Neutrophil (primary cell): ENCODE results near the gene IGBP1.
"Not testable (repeated sequence)": the region's sequence is repeated elsewhere in the genome, so short reads cannot be mapped to it uniquely, and the experiment has no call there.

Experiments used
- H3K27ac ChIP-seq: fragments of 200-600 bp; sonication (generic); 2 replicates; pipeline ENCODE4 v1.5.1; 2016; ENCODE audit warnings: mild to moderate bottlenecking, moderate library complexity
- H3K27me3 ChIP-seq: fragments of 200-600 bp; sonication (generic); 2 replicates; pipeline ENCODE4 v1.6.0; 2016; ENCODE audit warnings: mild to moderate bottlenecking
- H3K36me3 ChIP-seq: fragments of 200-600 bp; sonication (generic); 2 replicates; pipeline ENCODE4 v1.5.1; 2017
- H3K4me1 ChIP-seq, 2 experiments: fragments of 200-600 bp in 1 of 2; sonication (generic) in 1 of 2; 1 replicate in 1 of 2; 2 replicates in 1 of 2; pipeline versions ENCODE4 v1.5.1 to v1.6.1; 2013 to 2016; ENCODE audit warnings: low read depth in 1 of 2, low read length in 1 of 2, mild to moderate bottlenecking in 1 of 2, moderate library complexity in 1 of 2; ENCODE audit not compliant: control insufficient read depth in 1 of 2, insufficient read depth in 1 of 2
- H3K4me3 ChIP-seq, 2 experiments: fragments of 200-600 bp in 1 of 2; sonication (generic) in 1 of 2; 1 replicate in 1 of 2; 2 replicates in 1 of 2; pipeline ENCODE4 v1.5.1; 2013 to 2016; ENCODE audit warnings: low read depth in 1 of 2, low read length in 1 of 2, mild to moderate bottlenecking in 1 of 2, moderate library complexity in 1 of 2
- H3K9me3 ChIP-seq: fragments of 200-600 bp; sonication (generic); 2 replicates; pipeline ENCODE4 v1.5.1; 2016
- TF ChIP-seq, protein P1 (sequence below): fragments of 200-600 bp; sonication (generic); IDR thresholded peaks from 2 replicates; pipeline ENCODE4 v1.5.1; 2016; ENCODE audit warnings: antibody characterized with exemption

IGBP1 gene

DNA sequence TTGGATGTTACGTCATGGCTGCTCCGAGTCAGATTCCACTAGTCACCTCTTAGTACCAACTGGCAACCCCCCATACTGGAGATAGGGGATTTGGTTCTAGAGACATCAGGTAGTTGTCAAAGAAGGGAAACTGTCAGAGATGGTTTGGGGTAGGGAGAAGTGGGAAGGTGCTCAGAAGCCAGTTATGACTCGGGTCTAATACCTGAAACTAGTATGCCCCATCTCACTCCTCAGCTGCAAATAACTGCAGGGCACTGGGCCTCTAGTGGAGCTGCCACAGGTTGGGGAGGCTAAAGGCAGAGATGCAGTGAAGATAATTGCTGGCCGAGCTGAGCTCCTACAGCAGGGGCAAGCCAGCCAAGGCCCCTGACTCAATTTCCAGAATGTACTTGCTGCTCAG, 41.0 kb upstream of the IGBP1 start:
- H3K36me3 ChIP-seq, result no peaks in the 10 kb centered on the region
- no peak overlapping the region for H3K4me3 ChIP-seq
- no peaks in the 10 kb centered on the region for H3K27me3 ChIP-seq
- no peaks in the 10 kb centered on the region for H3K9me3 ChIP-seq
- H3K27ac ChIP-seq, result no peak overlapping the region
- TF ChIP-seq, protein P1, sequence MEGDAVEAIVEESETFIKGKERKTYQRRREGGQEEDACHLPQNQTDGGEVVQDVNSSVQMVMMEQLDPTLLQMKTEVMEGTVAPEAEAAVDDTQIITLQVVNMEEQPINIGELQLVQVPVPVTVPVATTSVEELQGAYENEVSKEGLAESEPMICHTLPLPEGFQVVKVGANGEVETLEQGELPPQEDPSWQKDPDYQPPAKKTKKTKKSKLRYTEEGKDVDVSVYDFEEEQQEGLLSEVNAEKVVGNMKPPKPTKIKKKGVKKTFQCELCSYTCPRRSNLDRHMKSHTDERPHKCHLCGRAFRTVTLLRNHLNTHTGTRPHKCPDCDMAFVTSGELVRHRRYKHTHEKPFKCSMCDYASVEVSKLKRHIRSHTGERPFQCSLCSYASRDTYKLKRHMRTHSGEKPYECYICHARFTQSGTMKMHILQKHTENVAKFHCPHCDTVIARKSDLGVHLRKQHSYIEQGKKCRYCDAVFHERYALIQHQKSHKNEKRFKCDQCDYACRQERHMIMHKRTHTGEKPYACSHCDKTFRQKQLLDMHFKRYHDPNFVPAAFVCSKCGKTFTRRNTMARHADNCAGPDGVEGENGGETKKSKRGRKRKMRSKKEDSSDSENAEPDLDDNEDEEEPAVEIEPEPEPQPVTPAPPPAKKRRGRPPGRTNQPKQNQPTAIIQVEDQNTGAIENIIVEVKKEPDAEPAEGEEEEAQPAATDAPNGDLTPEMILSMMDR, result no peak
- no peaks in the 10 kb centered on the region for H3K4me1 ChIP-seq

DNA sequence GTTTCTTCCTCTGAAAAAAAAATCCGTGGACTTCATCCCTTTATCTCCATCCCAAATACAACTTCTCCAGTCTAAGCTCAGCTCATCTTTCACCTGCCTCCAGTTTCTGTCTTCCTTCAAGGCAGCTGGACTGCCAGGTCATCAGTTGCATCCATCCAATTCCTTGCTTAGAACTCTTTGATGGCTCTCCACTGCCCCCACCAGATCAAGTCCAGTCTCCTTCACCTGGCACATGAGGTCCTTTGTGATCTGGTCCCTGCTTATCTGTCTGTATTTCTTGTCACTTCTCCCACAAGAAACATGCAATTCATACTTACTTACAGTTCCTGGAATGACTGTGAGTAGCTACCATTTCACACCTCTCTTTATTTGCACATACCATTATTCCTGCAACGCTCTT, 37.2 kb upstream of the IGBP1 start:
- Histone ChIP-seq H3K27me3 (no peaks in the 10 kb centered on the region), H3K4me3 (no peak overlapping the region), H3K27ac (no peak overlapping the region), H3K9me3 (no peaks in the 10 kb centered on the region), H3K36me3 (no peaks in the 10 kb centered on the region), H3K4me1 (no peaks in the 10 kb centered on the region)
- TF ChIP-seq, protein P1, result no peak

DNA sequence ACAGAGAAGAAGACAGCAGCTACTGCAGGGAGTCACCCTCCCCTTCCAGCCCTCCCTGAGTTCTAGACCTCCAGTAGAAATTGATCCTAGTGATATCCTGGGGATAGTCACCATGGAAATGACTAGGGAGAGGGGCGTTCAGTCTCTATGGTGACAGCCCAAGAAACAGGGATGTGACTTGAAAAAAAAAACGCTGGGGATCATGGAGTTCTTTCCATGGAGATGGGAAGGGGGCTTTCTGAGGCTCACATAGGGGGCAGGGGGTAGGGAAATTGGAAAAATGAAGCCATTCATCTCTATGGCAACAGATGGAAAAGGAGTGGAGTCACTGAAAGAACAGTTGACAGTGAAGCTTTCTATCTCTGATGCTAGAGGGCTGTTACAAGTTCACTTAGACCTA, 28.0 kb upstream of the IGBP1 start:
- H3K27ac ChIP-seq, result no peak overlapping the region
- H3K4me3 ChIP-seq, result no peak overlapping the region
- H3K27me3 ChIP-seq, result no peaks in the 10 kb centered on the region
- H3K4me1 ChIP-seq, result no peaks in the 10 kb centered on the region
- H3K9me3 ChIP-seq, result no peaks in the 10 kb centered on the region
- no peaks in the 10 kb centered on the region for H3K36me3 ChIP-seq
- TF ChIP-seq, protein P1, result no peak

DNA sequence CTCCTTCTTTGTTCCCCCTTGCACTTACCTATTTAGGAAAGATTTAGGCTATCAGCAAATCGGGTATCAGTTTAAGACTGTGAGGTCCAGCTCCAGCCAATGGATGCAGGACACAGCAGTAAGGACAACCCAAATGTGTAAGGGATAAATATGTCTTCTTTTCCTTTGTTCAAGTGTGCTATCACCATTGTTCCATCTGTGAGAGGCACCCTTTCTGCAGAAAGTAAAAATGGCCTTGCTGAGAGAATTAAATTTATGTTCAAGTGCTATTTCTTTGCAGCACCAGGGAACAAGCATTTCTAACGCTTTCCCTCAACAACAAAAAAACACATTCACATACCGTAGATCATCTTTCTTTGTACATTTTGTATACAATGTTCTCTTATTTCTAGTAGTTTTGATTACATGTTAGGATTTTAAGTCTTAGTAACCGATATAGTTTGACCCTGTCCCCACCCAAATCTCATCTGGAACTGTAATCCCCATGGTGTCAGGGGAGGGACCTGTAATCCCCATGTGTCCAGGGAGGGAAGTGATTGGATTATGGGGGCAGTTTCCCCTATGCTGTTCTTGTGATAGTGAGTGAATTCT, 21.7 kb upstream of the IGBP1 start:
- H3K27ac ChIP-seq, H3K9me3 ChIP-seq, H3K36me3 ChIP-seq, H3K4me3 ChIP-seq, H3K4me1 ChIP-seq, H3K27me3 ChIP-seq: not testable (repeated sequence)

DNA sequence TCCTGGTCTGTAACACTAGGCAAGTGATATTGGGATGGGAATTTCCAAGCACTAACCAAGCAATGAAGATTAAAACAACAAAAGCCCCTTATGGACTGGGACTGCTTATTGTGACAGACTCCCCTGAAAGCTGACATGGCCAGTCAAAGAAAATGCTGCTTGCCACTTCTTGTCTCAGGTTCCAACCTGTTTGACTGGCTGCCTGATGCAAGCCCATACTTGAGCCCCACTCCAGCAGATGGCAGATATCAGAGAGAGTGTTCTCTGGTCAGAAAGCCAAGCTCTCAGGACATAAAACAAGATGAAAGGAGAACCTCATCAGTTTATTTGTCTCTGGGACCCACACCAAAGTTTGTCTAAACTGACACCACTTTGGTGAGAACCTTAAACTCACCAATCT, 15.5 kb upstream of the IGBP1 start:
- H3K9me3 ChIP-seq, result no peaks in the 10 kb centered on the region
- no peaks in the 10 kb centered on the region for H3K4me1 ChIP-seq
- TF ChIP-seq, protein P1, result no peak
- H3K4me3 ChIP-seq, result no peak overlapping the region
- no peaks in the 10 kb centered on the region for H3K27me3 ChIP-seq
- H3K36me3 ChIP-seq, result no peaks in the 10 kb centered on the region
- H3K27ac ChIP-seq, result no peak overlapping the region

DNA sequence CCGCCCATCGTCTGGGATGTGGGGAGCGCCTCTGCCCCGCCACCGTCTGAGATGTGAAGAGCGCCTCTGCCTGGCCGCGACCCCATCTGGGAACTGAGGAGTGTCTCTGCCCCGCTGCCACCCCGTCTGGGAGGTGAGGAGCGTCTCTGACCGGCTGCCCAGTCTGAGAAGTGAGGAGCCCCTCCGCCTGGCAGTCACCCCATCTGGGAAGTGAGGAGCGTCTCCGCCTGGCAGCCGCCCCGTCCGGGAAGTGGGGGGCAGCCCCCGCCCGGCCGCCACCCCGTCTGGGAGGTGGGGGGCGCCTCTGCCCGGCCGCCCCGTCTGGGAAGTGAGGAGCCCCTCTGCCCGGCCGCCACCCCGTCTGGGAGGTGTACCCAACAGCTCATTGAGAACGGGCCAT, 10.2 kb upstream of the IGBP1 start:
- H3K4me1 ChIP-seq, H3K36me3 ChIP-seq, H3K27ac ChIP-seq, H3K27me3 ChIP-seq, H3K9me3 ChIP-seq, H3K4me3 ChIP-seq: not testable (repeated sequence)

DNA sequence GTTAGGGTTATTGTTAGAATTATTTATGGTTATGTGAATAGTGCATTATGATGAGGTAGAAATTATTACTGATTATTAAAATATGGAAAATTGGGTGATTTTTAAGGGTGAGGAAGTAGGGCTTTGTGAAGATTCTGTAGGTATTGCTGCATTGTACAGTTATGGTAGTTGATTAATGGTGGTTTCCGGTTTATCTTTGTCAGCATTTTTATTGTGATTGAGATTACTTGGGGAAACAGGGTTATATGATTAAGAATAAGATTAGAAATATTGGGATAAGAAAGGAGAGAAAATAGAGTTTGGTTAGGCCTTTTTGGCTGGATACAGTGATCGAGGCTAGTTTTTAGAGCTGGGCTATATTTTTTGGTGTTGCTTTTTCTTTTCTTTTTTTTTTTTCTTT, 8.6 kb upstream of the IGBP1 start:
- H3K4me3 ChIP-seq, result no peak overlapping the region
- H3K27ac ChIP-seq, result no peak overlapping the region
- TF ChIP-seq, protein P1, result no peak
- H3K9me3 ChIP-seq, result no peaks in the 10 kb centered on the region
- H3K36me3 ChIP-seq, result no peaks in the 10 kb centered on the region
- no peaks in the 10 kb centered on the region for H3K27me3 ChIP-seq
- no peaks in the 10 kb centered on the region for H3K4me1 ChIP-seq
